HG03095 (cell line): ENCODE results near the gene ARIH2.
A peak's percentile ranks its signal among the peaks of the same experiment; 100 is the strongest.

Source experiments
- ATAC-seq: cut with Tn5 transposase; IDR thresholded peaks from one replicate; pipeline ENCODE4 v1.9.1; 2021; ENCODE audit warnings: moderate library complexity; ENCODE audit not compliant: unreplicated experiment

The ARIH2 gene

GRCh38 chr3:48966876-48967361, 48.3 kb downstream of the ARIH2 start:
- no peak for ATAC-seq

DNA sequence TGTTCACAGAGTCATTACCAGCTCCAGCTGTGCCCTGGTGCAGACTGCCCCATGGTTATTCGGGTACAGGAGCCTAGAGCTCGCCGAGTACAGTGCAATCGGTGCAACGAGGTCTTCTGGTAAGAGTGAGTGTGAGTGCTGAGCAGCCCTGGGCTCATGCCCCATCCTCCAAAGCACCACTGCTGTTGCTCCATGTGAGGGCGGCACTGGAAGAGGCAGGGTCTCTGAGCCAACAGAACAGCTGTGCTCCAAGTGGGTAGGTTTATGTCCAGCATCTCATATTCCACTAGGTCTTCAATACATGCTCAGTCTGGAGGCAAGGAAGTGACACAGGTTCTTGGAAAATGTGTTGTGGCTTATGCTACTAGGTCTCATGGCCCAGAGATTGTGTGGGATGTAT, 51.9 kb downstream of the ARIH2 start:
- no peak for ATAC-seq

- no peak for ATAC-seq
Measured at GRCh38 chr3:48974076-48974864, 55.6 kb downstream of the ARIH2 start.

DNA sequence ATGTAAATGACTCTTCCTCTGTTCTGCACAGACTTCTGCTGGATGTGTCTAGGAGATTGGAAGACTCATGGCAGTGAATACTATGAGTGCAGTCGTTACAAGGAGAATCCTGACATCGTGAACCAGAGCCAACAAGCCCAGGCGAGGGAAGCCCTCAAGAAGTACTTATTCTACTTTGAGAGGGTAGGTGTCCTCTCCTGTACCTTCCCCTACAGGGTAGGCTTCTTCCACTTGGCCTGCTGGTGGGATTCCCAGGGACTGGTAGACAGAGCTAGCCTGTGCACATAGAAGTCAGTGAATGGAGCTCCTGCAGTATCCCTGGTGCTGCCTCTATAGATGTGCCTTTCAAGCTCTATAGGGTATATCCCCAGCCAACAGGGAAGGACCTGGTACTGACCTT, 60.8 kb downstream of the ARIH2 start:
- no peak for ATAC-seq

GRCh38 chr3:48980295-48980694, 61.7 kb downstream of the ARIH2 start:
- ATAC-seq = no peak

GRCh38 chr3:48982016-48982415, 63.4 kb downstream of the ARIH2 start:
- no peak for ATAC-seq

DNA sequence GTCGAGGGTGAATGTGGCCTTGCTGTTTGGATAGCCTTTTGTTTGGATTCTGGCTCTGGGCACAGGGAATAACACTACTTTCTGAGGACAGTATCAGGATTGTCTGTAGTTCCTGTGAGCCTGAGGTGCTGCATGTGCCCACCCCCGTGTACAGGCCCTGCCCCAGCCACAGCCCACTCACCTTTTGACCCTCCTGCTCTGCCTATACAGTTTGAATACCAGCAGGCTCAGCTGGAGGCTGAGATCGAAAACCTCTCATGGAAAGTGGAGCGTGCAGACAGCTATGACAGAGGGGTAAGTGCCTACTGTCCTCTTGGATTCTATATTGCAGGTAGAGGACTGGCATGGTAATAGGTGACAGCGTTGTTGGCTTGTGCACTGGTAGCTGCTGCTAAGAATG, 64.0 kb downstream of the ARIH2 start:
- no peak for ATAC-seq

- ATAC-seq = no peak
Measured at GRCh38 chr3:48983096-48983495, 64.5 kb downstream of the ARIH2 start.

GRCh38 chr3:48984663-48985062, 66.0 kb downstream of the ARIH2 start:
- ATAC-seq = no peak

DNA sequence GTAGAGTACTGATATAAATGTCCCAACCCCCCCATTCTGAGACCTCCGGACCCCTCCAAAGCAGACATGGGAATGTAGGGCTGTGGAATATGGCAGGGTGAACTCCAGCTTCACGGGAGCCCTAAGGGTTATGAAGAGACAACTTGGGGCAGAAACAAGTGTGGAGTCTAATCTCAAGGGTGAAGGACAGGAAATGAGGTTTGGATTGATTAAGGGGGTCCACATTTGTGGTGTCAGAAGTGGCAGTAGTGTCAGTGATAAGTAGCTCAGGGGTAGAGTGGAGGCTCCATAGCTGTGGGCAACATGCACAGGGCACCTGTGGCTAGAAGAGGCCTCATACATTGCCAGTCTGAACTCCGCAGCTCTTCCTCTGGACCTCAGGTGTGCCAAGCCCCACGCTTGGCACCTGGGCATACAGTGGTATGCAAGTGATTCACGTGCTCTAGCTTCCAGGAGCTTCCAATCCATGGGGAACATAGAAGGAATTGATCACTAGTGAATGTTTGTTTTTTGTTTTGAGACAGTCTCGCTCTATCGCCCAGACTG, 67.3 kb downstream of the ARIH2 start:
- no peak for ATAC-seq

- no peak for ATAC-seq
Measured at GRCh38 chr3:48989126-48989795, 70.6 kb downstream of the ARIH2 start.

GRCh38 chr3:48989796-48990635, 71.4 kb downstream of the ARIH2 start, which contains the start of gene P4HTM:
P4HTM (plus strand) TSS chr3:48990241; CDS start chr3:48990257, 16 bp downstream.
- ATAC-seq = peak; percentile 51

- peak; percentile 19 for ATAC-seq
Measured at GRCh38 chr3:48990636-48991469, 72.2 kb downstream of the ARIH2 start.

- no peak for ATAC-seq
Measured at GRCh38 chr3:48991851-48992545, 73.4 kb downstream of the ARIH2 start.

DNA sequence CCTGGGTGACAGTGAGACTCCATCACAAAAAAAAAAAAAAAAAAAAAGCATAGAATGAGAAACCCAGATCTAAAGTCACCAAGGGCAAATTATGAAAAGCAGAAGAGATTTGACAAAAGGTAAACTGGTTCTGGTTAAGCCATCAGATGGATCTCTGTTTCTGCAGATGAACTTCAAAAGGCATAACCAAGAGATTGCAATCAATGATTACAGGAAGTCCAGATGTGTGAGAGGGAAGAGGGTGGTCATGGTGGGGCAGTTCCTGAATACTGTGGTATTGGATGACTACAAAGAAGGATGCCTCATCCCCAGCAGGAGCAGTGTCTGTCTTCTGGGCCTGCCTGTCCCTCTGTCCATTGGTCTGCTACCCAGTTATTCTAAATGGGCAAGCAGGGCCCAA, 75.2 kb downstream of the ARIH2 start:
- no peak for ATAC-seq

GRCh38 chr3:48996640-48997039, 78.0 kb downstream of the ARIH2 start:
- no peak for ATAC-seq

DNA sequence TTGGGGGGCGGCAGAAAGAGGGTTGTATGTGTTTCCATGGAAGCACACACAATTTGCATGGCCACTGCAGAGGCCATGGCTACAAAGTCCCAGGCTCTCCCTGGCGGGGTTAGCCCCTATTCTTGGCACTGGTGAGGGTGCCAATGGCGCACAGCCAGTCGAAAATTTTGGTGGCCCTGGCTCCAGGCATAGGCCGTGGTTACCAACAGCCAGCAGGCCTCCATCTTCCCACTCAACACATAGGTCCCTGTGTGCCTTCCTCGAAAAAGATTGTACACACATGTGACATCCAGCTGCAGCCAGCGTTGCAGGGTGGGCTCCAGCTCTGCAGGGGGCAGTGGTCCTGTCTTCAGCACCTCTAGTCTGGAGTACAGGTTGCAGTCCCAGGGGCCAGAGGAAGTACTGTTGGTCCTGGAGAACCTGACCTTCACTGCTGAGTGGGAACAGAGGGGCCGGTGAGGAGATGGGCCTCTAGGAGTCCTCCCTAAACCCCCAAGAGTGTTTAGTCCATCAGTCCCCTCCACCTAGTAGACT, 78.5 kb downstream of the ARIH2 start:
- ATAC-seq = no peak

- no peak for ATAC-seq
Measured at GRCh38 chr3:48997714-48998637, 79.3 kb downstream of the ARIH2 start.
